A172 (cell line): ENCODE measurements around the gene NR2F6. TPM values are rescaled to one million over a fixed set of nuclear protein-coding genes. Genes with fewer than 3 reads are reported as not detected.
"Not testable (repeated sequence)": the region's sequence is repeated elsewhere in the genome, so short reads cannot be mapped to it uniquely, and the experiment has no call there.

Experiments
- DNase-seq: peaks from one replicate; pipeline ENCODE4 v3.0.0-alpha.2; 2015; ENCODE audit warnings: low spot score
- total RNA-seq: library from RNA; depleted of rRNA; stranded (reverse); fragments of >200 nt; shearing (Covaris generic); gene quantifications from 2 replicates; pipeline ENCODE4 v1.2.3, GENCODE V29; 2014

The NR2F6 gene
- total RNA-seq, 1 experiment from 2014 or later = 54.5 TPM

GRCh38 chr19:17211547-17212446 lies 33.9 kb downstream of the NR2F6 start:
- no peak for DNase-seq

GRCh38 chr19:17210296-17210695 lies 35.4 kb downstream of the NR2F6 start:
- DNase-seq = no peak

- peak; percentile 76 for DNase-seq
Observed at GRCh38 chr19:17209126-17210036, 36.3 kb downstream of the NR2F6 start.

- no peak for DNase-seq
Observed at GRCh38 chr19:17206736-17207581, 38.8 kb downstream of the NR2F6 start.

GRCh38 chr19:17205237-17206140 lies 40.2 kb downstream of the NR2F6 start:
- no peak for DNase-seq

- no peak for DNase-seq
Observed at GRCh38 chr19:17202713-17203112, 43.0 kb downstream of the NR2F6 start.

- DNase-seq = peak; percentile 28
Observed at GRCh38 chr19:17202249-17202648, 43.5 kb downstream of the NR2F6 start.

GRCh38 chr19:17200408-17201079 lies 45.2 kb downstream of the NR2F6 start:
- no peak for DNase-seq

GRCh38 chr19:17197666-17198065 lies 48.1 kb downstream of the NR2F6 start:
- DNase-seq = no peak

GRCh38 chr19:17196610-17197009 lies 49.1 kb downstream of the NR2F6 start:
- no peak for DNase-seq

GRCh38 chr19:17195106-17195505 lies 50.6 kb downstream of the NR2F6 start:
- DNase-seq = no peak

- no peak for DNase-seq
Observed at GRCh38 chr19:17194608-17195007, 51.1 kb downstream of the NR2F6 start.

GRCh38 chr19:17192751-17193150 lies 53.0 kb downstream of the NR2F6 start:
- DNase-seq = no peak

GRCh38 chr19:17191736-17192135 lies 54.0 kb downstream of the NR2F6 start:
- DNase-seq = not testable (repeated sequence)

GRCh38 chr19:17185590-17185989 lies 60.1 kb downstream of the NR2F6 start:
- DNase-seq = no peak

GRCh38 chr19:17184371-17184841 lies 61.3 kb downstream of the NR2F6 start:
- no peak for DNase-seq

GRCh38 chr19:17183858-17184321 lies 61.8 kb downstream of the NR2F6 start:
- no peak for DNase-seq

- DNase-seq = no peak
Observed at GRCh38 chr19:17183271-17183761, 62.4 kb downstream of the NR2F6 start.
